Measurements from ENCODE around the gene DNASE1L1. TPM values are rescaled to one million over a fixed set of nuclear protein-coding genes. Genes with fewer than 3 reads are reported as not detected.
"Not testable (repeated sequence)": the region's sequence is repeated elsewhere in the genome, so short reads cannot be mapped to it uniquely, and the experiment has no call there.

DNASE1L1 gene
- total and polyA plus RNA-seq, 2 experiments from 2014 or later = 22.6 to 36.1 TPM

DNA sequence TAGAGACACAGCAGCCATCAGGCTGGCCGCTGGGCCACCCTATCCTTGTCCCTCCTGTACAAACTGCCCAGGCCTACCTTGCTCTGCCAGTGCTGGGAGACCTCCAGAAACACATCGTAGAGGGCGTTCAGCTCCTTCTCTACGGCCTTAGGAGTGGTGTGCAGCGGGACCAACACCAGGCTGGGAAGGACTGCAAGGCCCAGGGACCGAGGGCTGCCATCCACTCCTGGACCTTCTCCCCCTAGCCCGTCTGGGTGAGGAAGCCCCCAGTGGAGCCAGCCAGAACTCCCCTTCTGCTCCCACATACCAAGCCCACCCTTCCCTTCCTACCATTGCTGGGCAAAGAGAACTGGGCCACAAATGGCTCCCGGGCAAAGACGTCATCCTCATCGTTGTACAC lies 5.9 kb downstream of the DNASE1L1 start:
- peaks cover 4% of the 10 kb centered on the region for H3K4me1 ChIP-seq (ENCODE audit: insufficient read depth)
- peaks cover 3% of the 10 kb centered on the region for H3K36me3 ChIP-seq (replicated peaks; ENCODE audit: insufficient read depth, low read depth)
- no peak overlapping the region for H3K4me2 ChIP-seq
- peaks cover 24% of the 10 kb centered on the region for H4K20me1 ChIP-seq (ENCODE audit: insufficient read depth, poor library complexity, severe bottlenecking)
- peaks cover 16% of the 10 kb centered on the region for H3K79me2 ChIP-seq
- 89% methylated on average over 10 of the region's 10 CpGs for WGBS (ENCODE audit: low lambda C conversion rate, missing lambda C conversion rate)
- H2AFZ ChIP-seq = no peak overlapping the region
- DNase-seq (ENCODE audit: low spot score) = no peak
- no peak for TF ChIP-seq EZH2 (IDR thresholded peaks at IDR 0.05; ENCODE audit: borderline replicate concordance)
- no peaks in the 10 kb centered on the region for H3K27me3 ChIP-seq
- no peaks in the 10 kb centered on the region for H3K9me2 ChIP-seq (replicated peaks; ENCODE audit: insufficient read depth)
- H3K27ac ChIP-seq = no peak overlapping the region
- no peak overlapping the region for H3K4me3 ChIP-seq
- H3K9me3 ChIP-seq (ENCODE audit: low read depth) = no peaks in the 10 kb centered on the region

DNA sequence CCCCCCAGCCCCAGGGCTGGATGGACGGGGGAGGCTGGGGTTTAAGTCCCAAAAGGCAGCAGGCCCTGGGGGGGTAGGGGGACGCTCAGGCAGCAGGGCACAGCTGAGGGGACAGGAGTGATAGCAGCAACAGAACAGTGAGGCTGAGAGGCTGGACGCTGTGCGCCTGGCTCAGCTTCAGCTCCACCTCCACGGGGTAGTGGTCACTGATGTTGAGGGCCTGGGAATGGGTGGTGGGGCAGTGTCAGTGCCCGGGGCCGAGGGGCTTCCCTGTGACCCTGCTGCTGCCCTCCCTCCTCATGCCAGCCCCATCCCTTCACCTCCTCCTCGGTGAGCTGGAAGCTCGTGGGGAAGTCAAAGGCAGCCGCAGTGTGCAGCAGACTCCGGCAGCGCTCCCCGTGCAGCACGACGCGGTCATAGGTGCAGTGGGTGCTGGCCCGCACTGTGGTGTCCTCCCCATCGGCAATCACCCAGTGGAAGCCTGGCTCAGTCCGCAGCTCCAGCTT lies 6.4 kb downstream of the DNASE1L1 start:
- TF ChIP-seq EZH2phosphoT487 (IDR thresholded peaks at IDR 0.05; ENCODE audit: low read depth, severe bottlenecking, unreplicated experiment) (no peak), EZH2 (IDR thresholded peaks at IDR 0.05; ENCODE audit: borderline replicate concordance) (no peak)
- TF ChIP-seq, protein P1, sequence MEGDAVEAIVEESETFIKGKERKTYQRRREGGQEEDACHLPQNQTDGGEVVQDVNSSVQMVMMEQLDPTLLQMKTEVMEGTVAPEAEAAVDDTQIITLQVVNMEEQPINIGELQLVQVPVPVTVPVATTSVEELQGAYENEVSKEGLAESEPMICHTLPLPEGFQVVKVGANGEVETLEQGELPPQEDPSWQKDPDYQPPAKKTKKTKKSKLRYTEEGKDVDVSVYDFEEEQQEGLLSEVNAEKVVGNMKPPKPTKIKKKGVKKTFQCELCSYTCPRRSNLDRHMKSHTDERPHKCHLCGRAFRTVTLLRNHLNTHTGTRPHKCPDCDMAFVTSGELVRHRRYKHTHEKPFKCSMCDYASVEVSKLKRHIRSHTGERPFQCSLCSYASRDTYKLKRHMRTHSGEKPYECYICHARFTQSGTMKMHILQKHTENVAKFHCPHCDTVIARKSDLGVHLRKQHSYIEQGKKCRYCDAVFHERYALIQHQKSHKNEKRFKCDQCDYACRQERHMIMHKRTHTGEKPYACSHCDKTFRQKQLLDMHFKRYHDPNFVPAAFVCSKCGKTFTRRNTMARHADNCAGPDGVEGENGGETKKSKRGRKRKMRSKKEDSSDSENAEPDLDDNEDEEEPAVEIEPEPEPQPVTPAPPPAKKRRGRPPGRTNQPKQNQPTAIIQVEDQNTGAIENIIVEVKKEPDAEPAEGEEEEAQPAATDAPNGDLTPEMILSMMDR (IDR thresholded peaks at IDR 0.05; ENCODE audit: poor library complexity) = no peak
- 91% methylated on average over 18 of the region's 19 CpGs for WGBS (ENCODE audit: low lambda C conversion rate, missing lambda C conversion rate)
- no peak overlapping the region for H3K4me2 ChIP-seq

DNA sequence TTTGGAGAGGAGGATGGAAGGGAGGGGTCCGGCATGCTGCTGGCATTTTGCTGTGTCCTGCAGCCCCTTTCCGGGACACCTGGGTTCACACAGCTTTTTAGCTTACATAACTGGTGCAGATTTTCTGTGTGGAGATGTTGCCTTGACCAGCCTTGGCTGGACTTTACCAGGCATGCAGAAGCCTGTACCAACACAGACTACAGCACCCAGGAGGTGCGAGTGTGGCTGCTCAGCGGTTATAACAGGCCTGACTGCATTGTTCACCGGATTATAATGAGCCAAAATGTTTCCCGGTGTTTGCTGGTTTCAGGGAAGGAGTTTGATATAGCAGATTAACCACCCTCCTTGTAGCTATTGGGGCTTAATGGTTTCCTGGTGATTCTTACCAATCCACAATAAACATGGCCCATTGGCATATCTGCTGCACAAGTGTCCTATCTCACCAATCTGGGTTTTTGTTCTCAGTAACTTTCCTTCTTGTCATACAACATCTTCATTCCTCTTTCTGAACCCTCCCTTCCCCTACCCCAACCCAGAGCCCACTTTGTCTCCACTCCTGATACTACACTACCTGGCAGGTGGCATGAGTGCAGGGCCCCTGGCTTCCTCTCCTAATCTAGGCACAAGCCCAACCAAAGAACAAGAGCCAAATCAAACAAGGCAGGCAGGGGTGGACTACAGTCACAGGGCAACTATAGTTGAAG lies 7.0 kb downstream of the DNASE1L1 start:
- TF ChIP-seq EZH2 (IDR thresholded peaks at IDR 0.05; ENCODE audit: borderline replicate concordance) (no peak), EZH2phosphoT487 (IDR thresholded peaks at IDR 0.05; ENCODE audit: low read depth, severe bottlenecking, unreplicated experiment) (no peak)
- TF ChIP-seq, protein P1 (IDR thresholded peaks at IDR 0.05; ENCODE audit: poor library complexity) = no peak
- peak overlapping the region; percentile 23 for H3K27ac ChIP-seq
- peaks cover 3% of the 10 kb centered on the region for H3K36me3 ChIP-seq (replicated peaks; ENCODE audit: insufficient read depth, low read depth)
- WGBS (ENCODE audit: low lambda C conversion rate, missing lambda C conversion rate) = 59% methylated on average over 6 of the region's 6 CpGs
- no peaks in the 10 kb centered on the region for H3K9me2 ChIP-seq (replicated peaks; ENCODE audit: insufficient read depth)
- H3K79me2 ChIP-seq = peaks cover 16% of the 10 kb centered on the region
- peaks cover 24% of the 10 kb centered on the region for H4K20me1 ChIP-seq (ENCODE audit: insufficient read depth, poor library complexity, severe bottlenecking)
- H3K9me3 ChIP-seq (ENCODE audit: low read depth) = no peaks in the 10 kb centered on the region
- no peak overlapping the region for H3K4me2 ChIP-seq
- peaks cover 4% of the 10 kb centered on the region for H3K4me1 ChIP-seq (ENCODE audit: insufficient read depth)
- H3K4me3 ChIP-seq = no peak overlapping the region
- no peaks in the 10 kb centered on the region for H3K27me3 ChIP-seq
- no peak overlapping the region for H2AFZ ChIP-seq
- peak; percentile 5 for DNase-seq (ENCODE audit: low spot score)

More for the DNA sequence above, 6.4 kb downstream of the DNASE1L1 start:
- no peaks in the 10 kb centered on the region for H3K9me2 ChIP-seq (replicated peaks; ENCODE audit: insufficient read depth)
- H4K20me1 ChIP-seq (ENCODE audit: insufficient read depth, poor library complexity, severe bottlenecking) = peaks cover 24% of the 10 kb centered on the region
- no peak overlapping the region for H3K27ac ChIP-seq
- peaks cover 16% of the 10 kb centered on the region for H3K79me2 ChIP-seq
- DNase-seq (ENCODE audit: low spot score) = peak; percentile 5
- H3K27me3 ChIP-seq = no peaks in the 10 kb centered on the region
- H3K9me3 ChIP-seq (ENCODE audit: low read depth) = no peaks in the 10 kb centered on the region
- no peak overlapping the region for H2AFZ ChIP-seq
- no peak overlapping the region for H3K4me3 ChIP-seq
- H3K4me1 ChIP-seq (ENCODE audit: insufficient read depth) = peaks cover 4% of the 10 kb centered on the region
- peaks cover 3% of the 10 kb centered on the region for H3K36me3 ChIP-seq (replicated peaks; ENCODE audit: insufficient read depth, low read depth)

DNA sequence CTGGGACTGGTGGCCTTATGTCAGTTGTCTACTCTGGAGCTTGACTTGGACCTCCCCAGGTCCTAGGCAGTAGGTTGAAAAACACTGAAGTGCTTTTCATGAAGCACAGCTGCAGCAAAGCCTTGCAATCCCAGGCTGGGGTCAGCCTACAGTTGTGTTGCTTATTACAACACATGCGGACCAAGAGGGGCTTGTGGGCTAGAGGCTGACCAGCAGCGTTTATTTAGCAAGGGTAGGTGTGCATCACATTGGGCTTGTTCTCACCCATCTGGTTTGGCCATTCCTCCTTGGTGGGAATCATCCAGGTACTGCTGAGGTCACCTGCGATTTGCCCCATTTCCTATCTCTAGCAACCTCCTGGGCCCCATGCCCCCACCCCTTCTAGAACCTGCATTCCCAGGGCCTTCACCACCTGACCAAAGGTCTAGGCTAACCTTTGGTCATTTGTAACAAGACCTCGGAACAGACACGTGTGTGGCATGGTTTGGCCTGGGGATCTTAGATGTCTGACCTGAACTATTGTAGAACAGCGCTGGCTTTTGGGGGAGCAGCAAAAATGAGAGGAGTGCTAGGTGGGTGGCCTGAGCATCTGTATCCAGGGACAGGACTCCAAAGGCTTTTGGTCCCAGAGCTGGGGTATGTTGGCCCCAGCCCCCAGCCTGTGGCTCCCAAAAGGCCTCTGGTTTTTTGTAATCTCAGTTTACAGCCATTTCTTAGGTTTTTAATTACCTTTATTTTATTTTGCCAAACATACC lies 7.8 kb downstream of the DNASE1L1 start:
- WGBS (ENCODE audit: low lambda C conversion rate, missing lambda C conversion rate) = 60% methylated on average over 6 of the region's 6 CpGs
- Histone ChIP-seq H3K27me3 (no peaks in the 10 kb centered on the region), H3K4me1 (ENCODE audit: insufficient read depth) (peaks cover 4% of the 10 kb centered on the region), H2AFZ (no peak overlapping the region), H3K27ac (peak overlapping the region; percentile 23), H3K9me3 (ENCODE audit: low read depth) (no peaks in the 10 kb centered on the region), H3K79me2 (peaks cover 16% of the 10 kb centered on the region), H3K4me3 (no peak overlapping the region), H4K20me1 (ENCODE audit: insufficient read depth, poor library complexity, severe bottlenecking) (peaks cover 24% of the 10 kb centered on the region), H3K36me3 (replicated peaks; ENCODE audit: insufficient read depth, low read depth) (peaks cover 3% of the 10 kb centered on the region), H3K4me2 (no peak overlapping the region), H3K9me2 (replicated peaks; ENCODE audit: insufficient read depth) (no peaks in the 10 kb centered on the region)
- peak; percentile 24 for DNase-seq (ENCODE audit: low spot score)
- TF ChIP-seq EZH2 (IDR thresholded peaks at IDR 0.05; ENCODE audit: borderline replicate concordance) = no peak

DNA sequence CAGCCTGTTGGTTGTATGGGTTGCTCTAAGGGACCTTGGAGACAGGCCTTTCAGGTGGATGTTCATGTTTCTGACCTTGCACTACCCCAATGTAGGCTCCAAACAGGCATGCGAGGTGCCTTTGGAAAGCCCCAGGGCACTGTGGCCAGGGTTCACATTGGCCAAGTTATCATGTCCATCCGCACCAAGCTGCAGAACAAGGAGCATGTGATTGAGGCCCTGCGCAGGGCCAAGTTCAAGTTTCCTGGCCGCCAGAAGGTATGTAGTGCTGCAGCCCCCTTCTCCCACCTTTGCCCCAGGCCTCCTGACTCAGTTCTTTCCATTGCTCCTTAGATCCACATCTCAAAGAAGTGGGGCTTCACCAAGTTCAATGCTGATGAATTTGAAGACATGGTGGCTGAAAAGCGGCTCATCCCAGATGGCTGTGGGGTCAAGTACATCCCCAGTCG lies 8.7 kb downstream of the DNASE1L1 start:
- not testable (repeated sequence) for H3K4me3 ChIP-seq; H3K9me2 ChIP-seq (replicated peaks; ENCODE audit: insufficient read depth); DNase-seq (ENCODE audit: low spot score); H3K9me3 ChIP-seq (ENCODE audit: low read depth); H2AFZ ChIP-seq; H3K4me1 ChIP-seq (ENCODE audit: insufficient read depth); H3K36me3 ChIP-seq (replicated peaks; ENCODE audit: insufficient read depth, low read depth); H3K27me3 ChIP-seq
- peaks cover 16% of the 10 kb centered on the region for H3K79me2 ChIP-seq
- WGBS (ENCODE audit: low lambda C conversion rate, missing lambda C conversion rate) = 87% methylated on average over 6 of the region's 6 CpGs
- H3K27ac ChIP-seq = peak overlapping the region; percentile 98
- peak overlapping the region; percentile 80 for H3K4me2 ChIP-seq
- peaks cover 24% of the 10 kb centered on the region for H4K20me1 ChIP-seq (ENCODE audit: insufficient read depth, poor library complexity, severe bottlenecking)
